ENCODE measurements around the gene CHMP6.

Gene CHMP6

DNA sequence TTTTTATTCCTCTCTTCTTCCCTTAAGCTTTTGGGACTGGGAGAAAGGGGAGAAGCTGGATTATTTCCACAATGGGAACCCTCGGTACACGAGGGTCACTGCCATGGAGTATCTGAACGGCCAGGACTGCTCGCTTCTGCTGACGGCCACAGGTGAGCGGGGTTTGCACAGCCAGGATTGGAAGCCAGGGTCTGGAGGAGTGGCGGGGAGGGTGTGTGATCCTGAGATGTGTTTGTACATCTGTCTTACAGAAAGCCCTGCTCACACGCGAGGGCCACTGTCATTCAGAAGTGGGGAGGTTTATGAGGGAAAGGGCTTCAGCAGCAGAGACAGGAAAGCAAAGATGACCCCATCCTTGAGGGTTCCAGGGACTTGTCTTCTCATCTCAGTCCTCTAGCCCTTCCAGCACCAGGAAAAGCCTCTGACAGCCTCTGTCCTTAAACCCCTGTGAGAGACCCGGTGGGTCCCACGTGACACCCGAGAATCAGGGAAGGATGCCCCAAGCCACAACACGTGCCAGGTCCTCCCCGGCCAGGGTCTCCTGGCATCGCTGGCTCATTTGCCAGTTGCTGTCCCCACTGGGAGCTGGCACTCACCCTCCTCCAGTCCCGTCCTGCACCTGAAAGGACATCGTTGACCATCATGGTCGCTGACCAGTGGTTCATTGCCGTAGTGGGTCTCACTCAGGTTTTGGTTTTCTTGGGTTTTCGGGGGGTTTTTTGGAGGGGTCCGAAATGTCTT is 44.3 kb upstream of the CHMP6 start:
- TF ChIP-seq, protein P1, sequence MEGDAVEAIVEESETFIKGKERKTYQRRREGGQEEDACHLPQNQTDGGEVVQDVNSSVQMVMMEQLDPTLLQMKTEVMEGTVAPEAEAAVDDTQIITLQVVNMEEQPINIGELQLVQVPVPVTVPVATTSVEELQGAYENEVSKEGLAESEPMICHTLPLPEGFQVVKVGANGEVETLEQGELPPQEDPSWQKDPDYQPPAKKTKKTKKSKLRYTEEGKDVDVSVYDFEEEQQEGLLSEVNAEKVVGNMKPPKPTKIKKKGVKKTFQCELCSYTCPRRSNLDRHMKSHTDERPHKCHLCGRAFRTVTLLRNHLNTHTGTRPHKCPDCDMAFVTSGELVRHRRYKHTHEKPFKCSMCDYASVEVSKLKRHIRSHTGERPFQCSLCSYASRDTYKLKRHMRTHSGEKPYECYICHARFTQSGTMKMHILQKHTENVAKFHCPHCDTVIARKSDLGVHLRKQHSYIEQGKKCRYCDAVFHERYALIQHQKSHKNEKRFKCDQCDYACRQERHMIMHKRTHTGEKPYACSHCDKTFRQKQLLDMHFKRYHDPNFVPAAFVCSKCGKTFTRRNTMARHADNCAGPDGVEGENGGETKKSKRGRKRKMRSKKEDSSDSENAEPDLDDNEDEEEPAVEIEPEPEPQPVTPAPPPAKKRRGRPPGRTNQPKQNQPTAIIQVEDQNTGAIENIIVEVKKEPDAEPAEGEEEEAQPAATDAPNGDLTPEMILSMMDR (IDR thresholded peaks at IDR 0.05; ENCODE audit: low read depth, low read length, missing control alignments), result no peak
- H3K4me3 ChIP-seq (ENCODE audit: low read depth, low read length), result no peak overlapping the region

DNA sequence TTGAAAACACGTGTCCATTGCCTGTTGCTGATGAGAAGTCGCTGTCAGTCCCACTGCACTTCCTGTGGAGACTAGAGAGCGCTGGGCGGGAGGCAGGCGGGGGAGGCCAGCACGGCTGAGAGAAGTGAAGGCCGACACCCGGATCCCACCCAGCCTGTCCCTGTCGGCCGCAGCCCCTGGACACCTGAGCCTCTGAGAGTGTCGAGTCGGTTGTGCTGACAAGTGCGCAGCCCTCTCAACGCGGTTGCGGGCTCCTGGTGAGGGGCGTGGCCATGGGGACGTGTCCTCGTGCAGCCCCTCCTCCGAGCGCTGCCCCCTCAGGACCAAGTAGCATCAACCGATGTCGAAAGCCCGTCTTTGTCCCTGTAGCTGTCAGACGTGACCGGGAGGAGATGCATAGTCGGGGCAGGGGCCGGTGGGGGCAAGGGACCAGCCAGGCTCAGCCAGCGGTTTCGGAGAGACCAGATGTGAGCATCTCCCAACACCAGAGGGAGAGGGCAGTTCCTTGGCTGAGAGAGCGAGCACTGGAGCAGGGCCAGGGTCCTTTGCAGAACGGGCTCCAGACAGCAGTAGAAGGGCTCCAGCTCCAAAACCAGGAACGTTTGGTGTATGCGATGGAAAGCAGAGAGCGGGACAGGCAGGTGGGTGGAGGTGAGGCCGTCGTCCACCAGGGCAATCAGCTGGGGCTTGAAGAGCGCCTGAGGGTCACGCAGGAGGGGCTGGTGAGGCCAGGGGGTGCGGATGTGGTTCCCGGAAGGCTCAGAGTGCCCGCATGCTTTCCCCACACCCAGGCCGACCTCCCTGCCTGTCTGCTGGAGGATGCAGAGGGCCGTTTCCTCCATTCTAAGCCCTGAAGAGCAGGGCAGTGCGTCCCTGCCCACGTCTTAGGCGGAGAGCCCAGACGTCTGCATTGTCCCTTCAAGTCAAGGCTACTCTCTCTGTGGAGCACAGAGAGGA is 43.3 kb upstream of the CHMP6 start:
- DNase-seq (ENCODE audit: low read depth), result no peak
- TF ChIP-seq, protein P1 (IDR thresholded peaks at IDR 0.05; ENCODE audit: low read depth, low read length, missing control alignments), result no peak
- H3K4me3 ChIP-seq (ENCODE audit: low read depth, low read length), result no peak overlapping the region

More for the DNA sequence above, 44.3 kb upstream of the CHMP6 start:
- no peak for DNase-seq (ENCODE audit: low read depth)

DNA sequence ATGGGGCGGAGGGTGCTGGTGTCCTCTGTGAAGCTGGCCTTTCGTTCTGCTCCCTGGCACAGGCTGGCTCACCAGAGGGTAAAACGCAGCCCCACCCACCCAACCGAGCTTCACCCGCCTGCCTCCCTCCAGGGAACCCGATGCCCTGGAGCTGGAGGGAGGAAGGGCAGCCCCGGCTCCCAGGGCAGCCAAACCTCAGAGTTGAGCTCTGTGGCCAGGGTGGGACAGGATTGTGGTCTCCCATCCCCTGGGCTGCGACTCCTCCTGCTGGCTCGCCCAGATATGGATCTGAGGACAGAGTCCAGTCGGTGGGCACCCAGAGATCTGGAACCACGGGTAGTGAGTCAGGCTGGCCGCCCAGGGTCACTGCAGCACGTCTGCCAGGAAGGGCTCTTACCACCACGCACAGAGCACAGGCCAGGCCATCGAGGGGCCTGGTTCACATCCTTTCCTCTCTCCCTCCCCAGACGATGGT is 42.6 kb upstream of the CHMP6 start:
- TF ChIP-seq, protein P1 (IDR thresholded peaks at IDR 0.05; ENCODE audit: low read depth, low read length, missing control alignments), result no peak
- H3K4me3 ChIP-seq (ENCODE audit: low read depth, low read length), result no peak overlapping the region
- DNase-seq (ENCODE audit: low read depth), result no peak

DNA sequence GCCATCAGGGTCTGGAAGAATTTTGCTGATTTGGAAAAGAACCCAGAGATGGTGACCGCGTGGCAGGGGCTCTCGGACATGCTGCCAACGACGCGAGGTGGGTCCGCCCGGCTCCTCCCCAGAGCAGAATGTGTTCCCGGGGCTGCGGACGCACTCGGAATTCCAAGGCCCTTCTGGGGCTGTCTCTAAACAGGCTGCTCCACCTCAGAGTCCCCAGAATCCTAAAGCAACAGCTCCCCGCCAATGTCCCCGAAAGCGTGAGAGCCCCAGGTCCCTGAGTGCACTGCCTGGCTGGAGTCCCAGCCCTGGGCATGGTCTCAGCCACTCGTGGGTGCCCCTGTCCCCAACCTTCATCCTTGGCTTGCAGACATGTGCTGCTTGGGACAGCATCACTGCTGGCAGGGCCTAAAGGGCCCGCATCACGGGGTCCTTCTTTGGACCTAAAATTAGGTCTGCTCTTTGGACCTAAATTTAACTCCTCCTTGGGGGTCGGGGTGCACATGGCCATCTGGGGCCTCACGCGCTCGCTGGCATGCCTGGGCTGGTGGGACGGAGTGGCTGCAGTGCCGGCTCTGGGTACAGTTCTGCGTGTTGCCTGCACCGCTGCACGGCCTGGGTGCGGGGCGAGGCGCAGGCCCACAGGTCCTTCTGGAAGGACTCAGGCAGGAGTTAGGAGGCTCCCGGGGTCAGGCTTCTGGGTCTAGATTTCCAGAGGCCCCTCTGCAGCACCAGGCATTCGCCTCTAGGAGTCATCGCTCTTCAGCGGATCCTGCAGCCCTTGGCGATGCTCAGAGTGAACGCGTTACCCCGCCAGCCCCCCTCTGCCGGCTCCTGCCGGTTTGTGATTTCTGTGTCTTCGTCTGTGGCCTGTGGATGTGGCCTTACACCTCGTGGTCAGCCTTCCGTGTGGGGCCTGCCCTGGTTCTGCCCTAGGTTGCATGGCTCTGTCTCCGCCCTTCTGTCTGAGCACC is 41.9 kb upstream of the CHMP6 start:
- DNase-seq (ENCODE audit: low read depth), result no peak
- TF ChIP-seq, protein P1 (IDR thresholded peaks at IDR 0.05; ENCODE audit: low read depth, low read length, missing control alignments), result no peak
- no peak overlapping the region for H3K4me3 ChIP-seq (ENCODE audit: low read depth, low read length)

DNA sequence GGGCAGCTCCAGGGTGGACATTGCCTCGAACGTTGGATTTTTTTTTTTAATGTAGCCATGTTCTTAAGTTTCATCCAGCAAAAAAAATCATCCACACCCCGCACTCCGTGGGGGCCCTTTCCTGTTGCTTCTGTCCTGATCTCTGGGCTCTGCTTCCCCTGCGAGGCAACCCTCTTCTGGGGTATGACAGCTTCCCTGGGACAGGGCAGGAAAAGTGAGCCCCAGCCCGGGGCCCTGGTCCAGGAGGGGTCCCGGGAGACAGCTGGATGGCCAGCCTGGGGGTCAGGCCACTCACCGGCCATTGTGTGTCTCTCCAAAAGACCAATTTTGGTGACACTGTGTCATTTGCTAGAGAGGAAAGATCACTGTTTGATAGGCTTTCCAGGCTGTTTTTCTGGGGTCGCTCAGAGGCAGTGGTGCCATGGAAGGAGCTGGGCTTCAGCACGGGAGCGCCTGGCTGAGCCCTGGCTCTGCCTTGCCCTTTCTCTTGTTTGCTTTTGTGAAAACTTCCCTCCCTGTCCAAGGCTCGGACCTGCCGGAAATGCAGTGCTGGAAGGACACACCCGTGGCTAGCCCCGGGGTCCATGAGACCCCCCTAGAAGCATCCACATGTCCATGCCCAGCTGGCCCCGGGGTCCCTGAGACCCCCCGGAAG is 41.0 kb upstream of the CHMP6 start:
- no peak overlapping the region for H3K4me3 ChIP-seq (ENCODE audit: low read depth, low read length)
- TF ChIP-seq, protein P1 (IDR thresholded peaks at IDR 0.05; ENCODE audit: low read depth, low read length, missing control alignments), result no peak

More for the DNA sequence above, 41.0 kb upstream of the CHMP6 start:
- DNase-seq (ENCODE audit: low read depth), result no peak

Data from GM12864 (cell line).